Activated T-helper 1 cell treated with anti-CD3 and anti-CD28 coated beads, Interleukin-12 subunit alpha, Interleukin-12 subunit beta, Interleukin-2, Interleukin-4 antibody, amounts not matched to agents 30 ng/mL and 10 ng/mL and 1 ng/mL, durations not matched to agents 14 hours and 24 hours and 36 hours (primary cell): ENCODE measurements around the gene UBE2I. TPM values are rescaled to one million over a fixed set of nuclear protein-coding genes. Genes with fewer than 3 reads are reported as not detected.

Experiments used
- DNase-seq: peaks from one replicate; pipeline ENCODE4 v3.0.0; 2021; ENCODE audit warnings: low spot score
- H3K27ac Mint-ChIP-seq: one replicate; pipeline ENCODE4 v1.8.0; 2021; ENCODE audit warnings: mild to moderate bottlenecking, mixed read lengths
- H3K27me3 Mint-ChIP-seq: one replicate; pipeline ENCODE4 v1.8.0; 2022; ENCODE audit warnings: mild to moderate bottlenecking, moderate library complexity, mixed read lengths; ENCODE audit not compliant: insufficient read depth
- H3K36me3 Mint-ChIP-seq: one replicate; pipeline ENCODE4 v1.8.0; 2021; ENCODE audit warnings: low read depth, mixed read lengths
- H3K4me1 Mint-ChIP-seq: one replicate; pipeline ENCODE4 v1.8.0; 2021; ENCODE audit warnings: low read depth, mixed read lengths
- H3K4me3 Mint-ChIP-seq: one replicate; pipeline ENCODE4 v1.8.0; 2021; ENCODE audit warnings: mild to moderate bottlenecking, moderate library complexity, mixed read lengths
- H3K9me3 Mint-ChIP-seq: one replicate; pipeline ENCODE4 v1.8.0; 2021; ENCODE audit warnings: mixed read lengths
- intact Hi-C: fragments of 100-400 bp; cut with micrococcal nuclease; formaldehyde crosslinking; loops from one replicate; pipeline ENCODE4 v1.15.1; 2024
- total RNA-seq: library from RNA; stranded (reverse); gene quantifications from 2 replicates; pipeline ENCODE4 v1.2.3, GENCODE V29; 2022

Gene UBE2I
- total RNA-seq, 1 donor from 2014 or later = 257 TPM

DNA sequence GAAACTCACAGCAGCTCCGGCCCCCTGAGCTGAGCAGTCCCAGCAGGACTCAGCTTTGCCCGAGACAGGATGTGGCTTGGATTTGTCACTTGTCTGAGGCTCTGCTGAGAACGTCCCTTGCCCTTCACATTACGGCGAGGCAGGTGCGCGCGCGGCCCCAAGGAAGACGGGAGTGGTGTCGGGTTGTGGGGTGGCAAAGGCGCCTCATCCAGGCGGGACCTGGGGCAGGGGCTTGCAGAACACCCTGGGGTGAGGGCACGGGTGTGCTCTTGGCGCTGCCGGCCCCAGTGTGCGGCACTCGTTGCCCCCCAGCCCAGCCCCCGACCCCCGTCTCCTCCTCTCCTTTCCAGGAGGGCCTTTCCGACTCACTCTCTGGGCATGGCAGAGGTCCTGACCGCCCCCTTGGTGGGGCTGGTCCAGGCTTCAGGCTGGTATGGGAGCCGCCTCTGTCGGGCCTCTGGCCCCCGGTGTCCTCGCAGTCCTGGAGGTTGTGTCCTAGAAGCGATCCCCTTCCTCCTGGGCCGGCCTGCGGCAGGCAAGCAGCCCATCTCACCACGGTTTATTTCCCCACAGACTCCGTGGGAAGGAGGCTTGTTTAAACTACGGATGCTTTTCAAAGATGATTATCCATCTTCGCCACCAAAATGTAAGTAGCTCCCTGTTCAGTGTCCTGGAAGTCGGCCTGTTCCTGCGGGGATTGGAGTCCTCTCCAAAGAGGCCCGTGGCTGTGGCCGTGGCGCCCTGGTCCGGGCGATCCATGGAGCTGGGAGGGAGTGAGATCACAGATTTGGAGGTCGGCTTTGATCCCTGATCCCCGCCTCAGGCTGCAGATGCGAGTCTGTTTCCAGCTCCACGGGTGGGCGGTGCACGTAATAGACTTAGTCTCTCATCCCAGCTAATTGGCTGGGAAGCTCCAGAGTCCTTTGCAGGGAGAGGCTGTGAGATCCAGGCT lies 5.9 kb downstream of the UBE2I start:
- Mint-ChIP-seq H3K4me1 (peaks cover 9% of the 10 kb centered on the region), H3K27me3 (no peaks in the 10 kb centered on the region), H3K27ac (no peak overlapping the region), H3K36me3 (peaks cover 50% of the 10 kb centered on the region), H3K4me3 (no peak overlapping the region), H3K9me3 (no peaks in the 10 kb centered on the region)
- intact Hi-C loops = no loop called here
- DNase-seq = no peak

DNA sequence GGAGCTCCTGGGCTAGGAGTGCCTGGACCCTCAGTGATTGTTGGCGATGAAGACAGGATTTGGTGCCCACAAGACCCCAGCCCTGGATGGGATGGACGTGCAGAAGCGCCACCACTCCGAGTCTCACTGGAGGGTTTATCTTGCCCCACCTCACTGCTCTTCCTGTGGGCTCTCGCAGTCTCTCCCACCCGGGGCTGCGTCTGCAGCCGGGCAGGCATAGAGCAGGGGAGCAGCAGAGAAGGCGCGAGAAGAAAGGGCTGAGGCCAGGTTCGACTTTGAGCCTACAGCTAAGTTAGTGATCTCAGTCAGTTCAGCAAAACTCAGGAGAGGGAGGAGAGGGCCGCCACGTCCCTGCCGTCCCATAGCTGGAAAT lies 6.6 kb downstream of the UBE2I start:
- Mint-ChIP-seq H3K4me3 (no peak overlapping the region), H3K36me3 (peaks cover 45% of the 10 kb centered on the region), H3K9me3 (no peaks in the 10 kb centered on the region), H3K27ac (no peak overlapping the region), H3K27me3 (no peaks in the 10 kb centered on the region), H3K4me1 (peaks cover 3% of the 10 kb centered on the region)
- intact Hi-C loops = no loop called here
- DNase-seq = no peak

DNA sequence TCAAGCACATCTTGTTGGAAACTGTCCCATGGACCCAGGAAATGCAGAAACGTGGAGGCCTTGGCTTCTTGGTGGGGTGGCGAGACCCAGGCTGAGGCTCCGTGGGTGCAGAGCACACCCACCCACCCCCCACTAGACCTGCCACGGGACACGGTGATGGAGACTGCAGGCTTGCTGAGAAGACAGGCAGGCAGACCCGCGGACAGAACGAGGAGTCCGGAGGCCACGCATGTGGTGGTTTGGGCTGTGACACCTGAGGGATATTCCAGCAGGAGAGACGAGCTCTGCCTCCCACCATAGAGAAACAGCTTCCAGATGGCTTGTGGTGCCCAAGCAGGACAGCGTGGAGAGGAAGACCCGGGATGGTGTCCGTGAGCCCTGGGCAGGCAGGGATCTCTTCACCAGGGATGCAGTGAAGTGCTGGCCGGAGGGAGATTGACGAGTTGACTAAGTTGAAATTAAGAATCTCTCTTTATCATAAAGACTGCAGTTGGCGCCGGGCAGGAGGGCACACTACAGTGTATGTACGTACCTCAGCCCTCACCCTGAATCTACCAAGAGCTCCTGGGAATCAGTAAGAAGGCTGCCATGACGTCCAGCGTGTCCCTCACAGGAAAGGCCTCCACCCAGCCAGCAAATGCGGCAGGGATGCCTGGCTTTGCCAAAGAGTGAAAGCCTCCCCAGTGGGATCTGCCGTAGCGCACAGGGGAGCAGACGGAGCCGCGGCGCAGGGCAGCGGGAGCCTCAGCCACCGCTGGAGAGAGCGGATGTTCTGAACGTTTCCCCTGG lies 8.2 kb downstream of the UBE2I start:
- Mint-ChIP-seq H3K4me1 (no peaks in the 10 kb centered on the region), H3K9me3 (no peaks in the 10 kb centered on the region), H3K36me3 (peaks cover 44% of the 10 kb centered on the region), H3K27me3 (no peaks in the 10 kb centered on the region), H3K27ac (no peak overlapping the region), H3K4me3 (no peak overlapping the region)
- DNase-seq = no peak
- intact Hi-C loops = no loop called here

DNA sequence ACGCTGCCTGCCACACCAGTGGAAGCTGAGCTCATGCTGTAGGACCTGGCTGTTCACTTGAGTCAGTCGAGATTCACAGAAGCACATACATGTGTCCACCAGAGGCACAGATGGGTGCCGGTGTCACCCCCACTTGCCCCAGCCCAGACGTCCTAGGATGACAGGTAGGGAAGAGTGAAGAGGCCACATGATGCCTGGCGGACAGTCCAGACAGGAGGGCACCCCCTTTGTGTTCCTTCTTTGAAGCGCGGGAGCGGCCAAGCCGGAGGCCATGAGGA lies 8.8 kb downstream of the UBE2I start:
- no peak overlapping the region for H3K4me3 Mint-ChIP-seq
- peaks cover 45% of the 10 kb centered on the region for H3K36me3 Mint-ChIP-seq
- no peaks in the 10 kb centered on the region for H3K9me3 Mint-ChIP-seq
- no peaks in the 10 kb centered on the region for H3K4me1 Mint-ChIP-seq
- H3K27me3 Mint-ChIP-seq = no peaks in the 10 kb centered on the region
- DNase-seq = no peak
- H3K27ac Mint-ChIP-seq = no peak overlapping the region
- intact Hi-C loops = no loop called here

DNA sequence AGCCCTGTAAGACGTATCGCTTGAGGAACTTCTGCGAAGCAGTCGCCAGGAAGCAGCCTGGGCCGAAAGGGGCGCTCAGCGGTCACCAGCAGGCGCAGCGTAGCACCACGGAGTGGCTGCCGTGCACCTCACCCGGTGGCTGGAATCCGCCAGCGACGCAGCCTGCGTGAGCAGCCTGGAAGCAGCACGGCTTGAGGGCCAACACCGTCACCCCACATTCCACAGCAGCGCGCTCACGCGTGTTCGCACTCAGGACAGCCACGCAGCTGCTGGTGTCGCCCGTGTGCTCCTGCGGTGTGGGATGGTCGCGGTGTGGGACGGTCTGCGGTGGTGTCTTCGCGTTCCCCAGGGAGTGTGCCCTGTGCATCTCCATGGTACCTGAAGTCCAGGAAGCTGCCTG lies 9.6 kb downstream of the UBE2I start:
- Mint-ChIP-seq H3K9me3 (no peaks in the 10 kb centered on the region), H3K4me3 (no peak overlapping the region), H3K27me3 (no peaks in the 10 kb centered on the region), H3K27ac (no peak overlapping the region), H3K36me3 (peaks cover 47% of the 10 kb centered on the region), H3K4me1 (no peaks in the 10 kb centered on the region)
- intact Hi-C loops = no loop called here
- DNase-seq = no peak

DNA sequence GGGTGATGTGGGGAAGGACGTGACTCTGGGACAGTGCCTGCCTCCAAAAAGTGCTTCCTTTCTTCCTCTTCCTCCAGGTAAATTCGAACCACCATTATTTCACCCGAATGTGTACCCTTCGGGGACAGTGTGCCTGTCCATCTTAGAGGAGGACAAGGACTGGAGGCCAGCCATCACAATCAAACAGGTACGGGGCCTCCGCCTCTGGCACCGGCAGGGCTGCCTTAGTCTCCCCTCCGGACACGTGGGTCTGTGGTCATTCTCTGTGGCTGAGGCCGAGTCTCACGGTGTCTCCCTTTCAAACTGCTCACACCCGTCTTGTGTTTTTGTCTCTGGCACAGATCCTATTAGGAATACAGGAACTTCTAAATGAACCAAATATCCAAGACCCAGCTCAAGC lies 10.7 kb downstream of the UBE2I start:
- Mint-ChIP-seq H3K9me3 (no peaks in the 10 kb centered on the region), H3K36me3 (peaks cover 43% of the 10 kb centered on the region), H3K27me3 (no peaks in the 10 kb centered on the region), H3K4me3 (no peak overlapping the region), H3K27ac (no peak overlapping the region), H3K4me1 (no peaks in the 10 kb centered on the region)
- intact Hi-C loops = no loop called here
- DNase-seq = no peak

DNA sequence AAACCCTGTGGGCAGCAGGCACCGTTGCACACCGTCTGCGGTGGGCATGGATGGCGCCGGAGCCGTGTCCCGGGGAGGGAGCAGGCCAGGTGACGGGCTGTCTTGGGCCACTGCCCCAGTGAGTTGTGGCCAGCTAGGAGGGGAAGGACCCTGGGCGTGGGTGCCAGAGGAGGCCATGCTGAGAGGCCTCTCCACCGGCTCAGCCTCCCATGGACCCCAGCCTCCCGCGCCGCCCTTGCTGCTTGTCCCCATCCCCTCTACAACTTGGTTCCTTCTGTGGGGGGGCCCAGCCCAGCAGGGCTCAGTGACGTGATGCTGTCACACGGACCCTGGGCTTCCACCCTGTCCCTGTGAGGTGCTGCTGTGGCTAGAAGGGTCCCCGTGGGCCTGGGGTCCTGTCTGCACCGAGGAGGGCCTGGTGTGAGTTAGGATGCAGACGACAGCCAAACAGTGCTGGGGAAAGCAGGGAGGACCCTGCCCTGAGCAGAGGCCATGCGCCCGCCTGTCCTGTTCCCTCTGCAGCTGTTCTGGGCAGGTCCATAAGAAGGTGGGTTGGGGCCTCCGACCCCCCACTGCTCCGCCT lies 11.3 kb downstream of the UBE2I start:
- Mint-ChIP-seq H3K36me3 (peaks cover 40% of the 10 kb centered on the region), H3K27ac (no peak overlapping the region), H3K4me1 (no peaks in the 10 kb centered on the region), H3K27me3 (no peaks in the 10 kb centered on the region), H3K9me3 (no peaks in the 10 kb centered on the region), H3K4me3 (no peak overlapping the region)
- intact Hi-C loops = no loop called here
- no peak for DNase-seq

DNA sequence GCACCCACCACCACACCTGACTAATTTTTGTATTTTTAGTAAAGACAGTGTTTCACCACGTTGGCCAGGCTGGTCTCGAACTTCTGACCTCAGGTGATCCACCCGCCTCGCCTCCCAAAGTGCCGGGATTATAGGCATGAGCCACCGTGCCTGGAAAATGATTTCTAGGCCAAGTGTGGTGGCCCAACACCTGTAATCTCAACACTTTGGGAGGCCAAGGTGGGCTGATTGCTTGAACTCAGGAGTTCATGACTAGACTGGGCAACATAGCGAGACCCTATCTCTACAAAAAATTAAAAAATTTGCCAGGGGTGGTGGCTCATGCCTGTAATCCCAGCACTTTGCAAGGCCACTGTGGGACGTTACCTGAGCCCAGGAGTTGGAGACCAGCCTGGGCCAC lies 13.0 kb downstream of the UBE2I start:
- no peaks in the 10 kb centered on the region for H3K27me3 Mint-ChIP-seq
- no peak overlapping the region for H3K27ac Mint-ChIP-seq
- H3K4me1 Mint-ChIP-seq = no peaks in the 10 kb centered on the region
- intact Hi-C loops = no loop called here
- H3K4me3 Mint-ChIP-seq = no peak overlapping the region
- H3K36me3 Mint-ChIP-seq = peaks cover 31% of the 10 kb centered on the region
- no peak for DNase-seq
- no peaks in the 10 kb centered on the region for H3K9me3 Mint-ChIP-seq

DNA sequence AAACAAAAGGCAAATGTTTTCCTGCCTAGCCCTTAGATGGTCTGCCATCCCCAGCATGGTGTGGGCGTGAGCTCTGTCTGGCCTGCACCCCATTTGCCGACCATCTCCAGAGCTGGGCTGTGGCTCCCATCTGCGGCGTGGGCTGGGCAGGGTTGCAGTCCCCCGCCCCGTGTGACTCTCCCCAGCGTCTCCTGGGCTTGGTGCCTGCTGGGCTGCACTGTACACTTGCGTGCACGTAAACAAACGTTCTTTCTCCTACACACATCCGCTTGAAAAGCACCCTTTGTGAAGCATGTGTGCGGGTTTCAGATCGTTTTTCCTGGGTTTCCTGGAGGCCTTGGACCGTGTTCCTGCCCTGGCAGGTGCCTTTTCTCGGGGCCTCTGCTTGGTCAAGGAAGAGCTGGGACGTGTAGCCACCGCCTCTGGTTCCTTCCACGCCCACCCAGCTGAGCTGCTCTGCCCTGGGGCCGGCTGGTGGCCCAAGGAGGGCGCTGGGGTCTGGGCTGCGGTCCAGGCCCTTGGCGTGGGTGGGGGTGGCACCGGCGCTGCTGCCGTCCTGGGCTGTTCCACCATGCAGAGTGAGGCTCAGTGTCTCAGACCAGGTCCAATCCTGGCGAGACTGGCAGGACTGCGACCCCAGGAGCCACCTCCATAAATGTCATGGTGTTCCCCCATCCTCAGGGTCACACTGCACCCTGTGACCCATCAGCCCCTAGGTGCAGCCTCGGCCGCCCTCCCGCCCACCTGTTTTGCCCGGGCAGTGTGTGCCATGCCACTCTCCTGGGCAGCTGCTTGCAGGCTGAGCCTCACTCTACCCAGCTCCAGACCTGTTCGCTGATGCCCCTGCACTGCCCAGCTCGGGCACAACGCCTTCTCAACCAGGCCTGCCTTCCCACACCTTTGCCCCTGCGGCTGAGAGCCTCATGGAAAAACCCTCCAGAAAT lies 14.1 kb downstream of the UBE2I start:
- no peaks in the 10 kb centered on the region for H3K4me1 Mint-ChIP-seq
- H3K9me3 Mint-ChIP-seq = no peaks in the 10 kb centered on the region
- H3K4me3 Mint-ChIP-seq = no peak overlapping the region
- intact Hi-C loops = no loop called here
- H3K36me3 Mint-ChIP-seq = peaks cover 21% of the 10 kb centered on the region
- H3K27me3 Mint-ChIP-seq = no peaks in the 10 kb centered on the region
- H3K27ac Mint-ChIP-seq = no peak overlapping the region
- DNase-seq = no peak

DNA sequence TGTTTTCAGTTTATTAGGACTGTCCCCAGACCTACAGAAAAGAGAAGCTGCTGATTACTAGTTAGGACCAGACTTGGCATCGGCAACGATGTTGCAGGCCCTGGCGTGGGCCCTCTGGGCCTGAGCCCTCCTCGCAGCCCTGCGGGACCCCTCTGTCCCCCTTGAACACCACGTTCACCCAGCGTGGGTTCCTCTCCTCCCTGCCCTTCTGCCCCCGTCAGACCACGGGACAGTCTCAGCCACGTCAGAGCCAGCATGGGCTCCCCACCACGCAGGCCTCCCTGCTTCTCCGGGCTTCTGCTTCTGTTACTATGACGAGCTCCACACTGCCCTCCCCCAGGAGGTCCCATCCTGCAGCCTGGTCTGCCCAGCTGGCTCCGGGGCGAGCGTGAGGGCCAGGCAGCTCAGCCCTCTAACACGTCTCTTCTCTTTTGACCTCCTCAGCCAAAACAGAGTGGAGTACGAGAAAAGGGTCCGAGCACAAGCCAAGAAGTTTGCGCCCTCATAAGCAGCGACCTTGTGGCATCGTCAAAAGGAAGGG lies 14.9 kb downstream of the UBE2I start:
- H3K27me3 Mint-ChIP-seq = no peaks in the 10 kb centered on the region

DNA sequence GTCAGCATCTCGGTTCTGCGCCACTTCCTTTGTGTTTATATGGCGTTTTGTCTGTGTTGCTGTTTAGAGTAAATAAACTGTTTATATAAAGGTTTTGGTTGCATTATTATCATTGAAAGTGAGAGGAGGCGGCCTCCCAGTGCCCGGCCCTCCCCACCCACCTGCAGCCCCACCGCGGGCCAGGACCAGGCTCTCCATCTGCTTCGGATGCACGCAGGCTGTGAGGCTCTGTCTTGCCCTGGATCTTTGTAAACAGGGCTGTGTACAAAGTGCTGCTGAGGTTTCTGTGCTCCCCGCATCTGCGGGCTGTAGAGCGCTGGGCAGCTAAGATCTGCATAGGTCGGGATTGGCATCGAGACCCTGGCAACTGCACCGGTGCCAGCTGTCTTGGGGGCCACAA lies 15.8 kb downstream of the UBE2I start:
- Mint-ChIP-seq H3K27ac (no peak overlapping the region), H3K36me3 (peaks cover 9% of the 10 kb centered on the region), H3K4me1 (no peaks in the 10 kb centered on the region), H3K27me3 (no peaks in the 10 kb centered on the region), H3K4me3 (no peak overlapping the region), H3K9me3 (no peaks in the 10 kb centered on the region)
- no peak for DNase-seq
- intact Hi-C loops = no loop called here

More for the DNA sequence above, 14.9 kb downstream of the UBE2I start:
- Mint-ChIP-seq H3K4me1 (no peaks in the 10 kb centered on the region), H3K4me3 (no peak overlapping the region), H3K9me3 (no peaks in the 10 kb centered on the region), H3K36me3 (peaks cover 18% of the 10 kb centered on the region), H3K27ac (no peak overlapping the region)
- intact Hi-C loops = no loop called here
- no peak for DNase-seq

DNA sequence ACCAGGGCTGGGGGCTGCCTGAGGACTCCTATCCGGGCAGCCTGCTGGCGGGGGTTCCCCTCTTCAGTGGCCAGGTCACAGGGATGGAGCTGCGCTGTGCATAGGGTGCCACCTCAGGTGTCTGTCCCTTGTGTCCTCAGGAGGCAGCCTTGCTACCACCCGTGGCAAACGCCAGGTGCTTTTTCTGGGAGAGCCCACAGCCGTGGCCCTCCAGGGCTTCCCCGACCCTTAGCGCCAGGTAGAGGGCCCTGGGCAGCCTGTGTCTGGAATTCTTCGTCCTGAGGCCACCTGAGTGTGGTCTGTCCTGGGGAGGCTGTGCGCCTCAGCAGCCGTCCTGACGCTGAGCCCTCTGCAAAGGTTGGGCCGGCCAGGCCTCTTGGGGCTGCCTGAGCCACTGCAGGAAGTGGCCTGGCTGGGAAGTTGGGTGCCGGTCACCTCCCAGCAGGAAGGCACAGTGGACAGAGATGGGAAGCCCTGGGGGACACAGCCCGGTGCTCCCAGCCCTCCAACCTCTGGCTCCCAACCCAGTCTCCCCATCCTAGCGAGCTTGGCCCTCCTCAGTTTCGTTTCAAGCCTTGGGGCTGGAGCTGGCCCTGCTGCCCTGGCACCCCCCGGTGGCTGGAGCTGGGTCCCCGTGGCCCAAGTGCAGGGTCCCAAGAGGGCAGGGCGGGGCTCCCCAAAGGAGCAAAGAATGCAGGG lies 16.4 kb downstream of the UBE2I start:
- H3K36me3 Mint-ChIP-seq = peaks cover 9% of the 10 kb centered on the region
- H3K4me1 Mint-ChIP-seq = no peaks in the 10 kb centered on the region
- DNase-seq = no peak
- H3K27ac Mint-ChIP-seq = no peak overlapping the region
- H3K9me3 Mint-ChIP-seq = no peaks in the 10 kb centered on the region
- no peaks in the 10 kb centered on the region for H3K27me3 Mint-ChIP-seq
- intact Hi-C loops = no loop called here
- no peak overlapping the region for H3K4me3 Mint-ChIP-seq
